Measurements from ENCODE around the gene MKI67. TPM values are rescaled to one million over a fixed set of nuclear protein-coding genes. Genes with fewer than 3 reads are reported as not detected.
"Not testable (repeated sequence)": the region's sequence is repeated elsewhere in the genome, so short reads cannot be mapped to it uniquely, and the experiment has no call there.

The MKI67 gene
- total and polyA plus RNA-seq, 10 donors = 0.61 to 21.6 (median 7.6) TPM

- DNase-seq = no peak
- 50 to 96% (median 81%) methylated on average over 1 of the region's 1 CpG for WGBS, 5 donors
- H3K36me3 ChIP-seq = no peaks in the 10 kb centered on the region
- peaks cover 0 to 27% (median 0%) of the 10 kb centered on the region in 7 donors for H3K27me3 ChIP-seq (replicated peaks in 1 of 7)
- TF ChIP-seq POLR2AphosphoS5 (IDR thresholded peaks at IDR 0.05) (no peak), POLR2A (IDR thresholded peaks at IDR 0.05) (no peak), CTCF (IDR thresholded peaks at IDR 0.05 in 8 of 11, conservative IDR thresholded peaks at IDR 0.05 in 3 of 11) (no peak)
- no peak overlapping the region for H3K4me3 ChIP-seq
- intact Hi-C loops (cut with DNase I; ENCODE audit: low total_unique reads) = no loop called here
- peaks cover 0 to 49% (median 27%) of the 10 kb centered on the region in 8 donors for H3K9me3 ChIP-seq
- no peak overlapping the region for H3K27ac ChIP-seq
- H3K4me1 ChIP-seq = no peaks in the 10 kb centered on the region
Observed at GRCh38 chr10:128172756-128173155, 46.5 kb upstream of the MKI67 start.

GRCh38 chr10:128169811-128170379 lies 43.7 kb upstream of the MKI67 start:
- H3K4me1 ChIP-seq = no peaks in the 10 kb centered on the region
- no peak overlapping the region for H3K4me3 ChIP-seq
- TF ChIP-seq CTCF (IDR thresholded peaks at IDR 0.05 in 8 of 11, conservative IDR thresholded peaks at IDR 0.05 in 3 of 11) (no peak), POLR2AphosphoS5 (IDR thresholded peaks at IDR 0.05) (no peak), POLR2A (IDR thresholded peaks at IDR 0.05) (no peak)
- intact Hi-C loops (cut with DNase I; ENCODE audit: low total_unique reads) = no loop called here
- 72 to 85% (median 83%) methylated on average over 8 of the region's 8 CpGs for WGBS, 5 donors
- H3K27me3 ChIP-seq (replicated peaks in 1 of 7) = peaks cover 0 to 19% (median 0%) of the 10 kb centered on the region in 7 donors
- no peaks in the 10 kb centered on the region for H3K36me3 ChIP-seq
- no peak overlapping the region for H3K27ac ChIP-seq
- DNase-seq = no peak
- H3K9me3 ChIP-seq = peaks cover 0 to 38% (median 15%) of the 10 kb centered on the region in 8 donors

- WGBS, 5 donors = 87 to 100% (median 93%) methylated on average over 3 of the region's 3 CpGs
- intact Hi-C loops (cut with DNase I; ENCODE audit: low total_unique reads) = no loop called here
Observed at GRCh38 chr10:128167926-128168520, 41.8 kb upstream of the MKI67 start.

GRCh38 chr10:128167123-128167522 lies 40.9 kb upstream of the MKI67 start:
- peaks cover 0 to 10% (median 0%) of the 10 kb centered on the region in 8 donors for H3K9me3 ChIP-seq
- H3K36me3 ChIP-seq; intact Hi-C loops (cut with DNase I; ENCODE audit: low total_unique reads); H3K4me3 ChIP-seq; DNase-seq; H3K27ac ChIP-seq; H3K4me1 ChIP-seq: not testable (repeated sequence)
- peaks cover 0 to 14% (median 0%) of the 10 kb centered on the region in 7 donors for H3K27me3 ChIP-seq (replicated peaks in 1 of 7)
- 86 to 98% (median 90%) methylated on average over 6 of the region's 6 CpGs for WGBS, 5 donors

More at GRCh38 chr10:128167926-128168520, 41.8 kb upstream of the MKI67 start:
- DNase-seq = no peak
- no peak overlapping the region for H3K27ac ChIP-seq
- peaks cover 0 to 19% (median 0%) of the 10 kb centered on the region in 7 donors for H3K27me3 ChIP-seq (replicated peaks in 1 of 7)
- H3K36me3 ChIP-seq = no peaks in the 10 kb centered on the region
- no peak for TF ChIP-seq CTCF (IDR thresholded peaks at IDR 0.05 in 8 of 11, conservative IDR thresholded peaks at IDR 0.05 in 3 of 11)
- no peak for TF ChIP-seq POLR2AphosphoS5 (IDR thresholded peaks at IDR 0.05)
- TF ChIP-seq POLR2A (IDR thresholded peaks at IDR 0.05) = no peak
- H3K4me1 ChIP-seq = no peaks in the 10 kb centered on the region
- peaks cover 0 to 19% (median under 1%) of the 10 kb centered on the region in 8 donors for H3K9me3 ChIP-seq
- H3K4me3 ChIP-seq = no peak overlapping the region

Data from spleen (tissue), 11 donors.